Large intestine (tissue), 3 donors: ENCODE results near the gene WWOX. TPM values are rescaled to one million over a fixed set of nuclear protein-coding genes. Genes with fewer than 3 reads are reported as not detected.

Experiments used
- DNase-seq, 2 donors: peaks; one replicate each; pipeline versions ENCODE4 v3.0.0 to v3.0.0-alpha.2; 2013
- H3K27ac ChIP-seq: one replicate; pipeline ENCODE4 v1.5.1; 2013; ENCODE audit warnings: low read length
- H3K27me3 ChIP-seq: 2 replicates; pipeline ENCODE4 v1.6.1; 2013; ENCODE audit warnings: low read length; ENCODE audit not compliant: control insufficient read depth, insufficient read depth
- H3K36me3 ChIP-seq: 2 replicates; pipeline ENCODE4 v1.6.1; 2013; ENCODE audit warnings: low read length; ENCODE audit not compliant: control insufficient read depth, insufficient read depth
- H3K4me1 ChIP-seq: one replicate; pipeline ENCODE4 v1.6.1; 2013; ENCODE audit warnings: low read length; ENCODE audit not compliant: control insufficient read depth, insufficient read depth
- H3K4me3 ChIP-seq: one replicate; pipeline ENCODE4 v1.5.1; 2013; ENCODE audit warnings: low read length
- H3K9me3 ChIP-seq: one replicate; pipeline ENCODE4 v1.6.1; 2013; ENCODE audit warnings: mild to moderate bottlenecking, low read depth, low read length, moderate library complexity; ENCODE audit not compliant: control insufficient read depth
- WGBS: methylation state at CpG from one replicate; pipeline ENCODE4 v1.1.5; 2013; ENCODE audit warnings: low lambda C conversion rate; ENCODE audit not compliant: insufficient coverage; 5-methylcytosine and 5-hydroxymethylcytosine counted together
- polyA plus RNA-seq: library from polyadenylated mRNA; unstranded; fragments of 120-200 nt; gene quantifications from one replicate; pipeline ENCODE4 v1.2.1, GENCODE V29; 2013

The WWOX gene
- polyA plus RNA-seq, 1 donor, result 16.2 TPM

- Histone ChIP-seq H3K27me3 (no peaks in the 10 kb centered on the region), H3K27ac (no peak overlapping the region), H3K36me3 (no peaks in the 10 kb centered on the region), H3K4me3 (no peak overlapping the region), H3K9me3 (no peaks in the 10 kb centered on the region), H3K4me1 (no peaks in the 10 kb centered on the region)
- no peak for DNase-seq
- WGBS, result 100% methylated on average over 2 of the region's 9 CpGs
Observed at GRCh38 chr16:78882751-78883150, 783.3 kb downstream of the WWOX start.

GRCh38 chr16:78884204-78884603, 784.8 kb downstream of the WWOX start:
- Histone ChIP-seq H3K36me3 (no peaks in the 10 kb centered on the region), H3K27me3 (no peaks in the 10 kb centered on the region), H3K27ac (no peak overlapping the region), H3K4me3 (no peak overlapping the region), H3K9me3 (no peaks in the 10 kb centered on the region), H3K4me1 (no peaks in the 10 kb centered on the region)
- DNase-seq, result no peak

GRCh38 chr16:78889346-78889745, 789.9 kb downstream of the WWOX start:
- H3K36me3 ChIP-seq, result no peaks in the 10 kb centered on the region
- no peak for DNase-seq
- no peak overlapping the region for H3K27ac ChIP-seq
- H3K4me3 ChIP-seq, result no peak overlapping the region
- no peaks in the 10 kb centered on the region for H3K27me3 ChIP-seq
- no peaks in the 10 kb centered on the region for H3K9me3 ChIP-seq
- no peaks in the 10 kb centered on the region for H3K4me1 ChIP-seq
- 80% methylated on average over 1 of the region's 10 CpGs for WGBS

- Histone ChIP-seq H3K36me3 (no peaks in the 10 kb centered on the region), H3K9me3 (no peaks in the 10 kb centered on the region), H3K4me1 (no peaks in the 10 kb centered on the region), H3K4me3 (no peak overlapping the region), H3K27me3 (no peaks in the 10 kb centered on the region), H3K27ac (no peak overlapping the region)
- DNase-seq, result no peak
- WGBS, result no CpG with 5 or more reads among the region's 3 CpGs
Observed at GRCh38 chr16:78890373-78890895, 791.0 kb downstream of the WWOX start.

- no peaks in the 10 kb centered on the region for H3K27me3 ChIP-seq
- WGBS, result no CpG with 5 or more reads among the region's 5 CpGs
- H3K9me3 ChIP-seq, result no peaks in the 10 kb centered on the region
- no peak for DNase-seq
- H3K27ac ChIP-seq, result no peak overlapping the region
- no peaks in the 10 kb centered on the region for H3K36me3 ChIP-seq
- H3K4me1 ChIP-seq, result no peaks in the 10 kb centered on the region
- no peak overlapping the region for H3K4me3 ChIP-seq
Observed at GRCh38 chr16:78892951-78893733, 793.7 kb downstream of the WWOX start.

GRCh38 chr16:78894886-78895285, 795.4 kb downstream of the WWOX start:
- Histone ChIP-seq H3K4me1 (no peaks in the 10 kb centered on the region), H3K36me3 (no peaks in the 10 kb centered on the region), H3K27me3 (no peaks in the 10 kb centered on the region), H3K4me3 (no peak overlapping the region), H3K27ac (no peak overlapping the region), H3K9me3 (no peaks in the 10 kb centered on the region)
- WGBS, result 20% methylated on average over 2 of the region's 10 CpGs
- peak in 1 of 2 donors; percentile 50 for DNase-seq

- Histone ChIP-seq H3K27ac (no peak overlapping the region), H3K9me3 (no peaks in the 10 kb centered on the region), H3K27me3 (no peaks in the 10 kb centered on the region), H3K4me3 (no peak overlapping the region), H3K4me1 (no peaks in the 10 kb centered on the region), H3K36me3 (no peaks in the 10 kb centered on the region)
- 89% methylated on average over 4 of the region's 5 CpGs for WGBS
- DNase-seq, result no peak
Observed at GRCh38 chr16:78895681-78896080, 796.2 kb downstream of the WWOX start.

GRCh38 chr16:78896280-78896679, 796.8 kb downstream of the WWOX start:
- Histone ChIP-seq H3K27me3 (no peaks in the 10 kb centered on the region), H3K36me3 (no peaks in the 10 kb centered on the region), H3K9me3 (no peaks in the 10 kb centered on the region), H3K4me3 (no peak overlapping the region), H3K4me1 (no peaks in the 10 kb centered on the region), H3K27ac (no peak overlapping the region)
- no peak for DNase-seq
- 86% methylated on average over 1 of the region's 9 CpGs for WGBS

GRCh38 chr16:78897299-78897698, 797.8 kb downstream of the WWOX start:
- Histone ChIP-seq H3K27ac (no peak overlapping the region), H3K9me3 (no peaks in the 10 kb centered on the region), H3K4me1 (no peaks in the 10 kb centered on the region), H3K27me3 (no peaks in the 10 kb centered on the region), H3K36me3 (no peaks in the 10 kb centered on the region), H3K4me3 (no peak overlapping the region)
- no peak for DNase-seq
- 100% methylated on average over 4 of the region's 5 CpGs for WGBS

GRCh38 chr16:78900044-78900811, 800.8 kb downstream of the WWOX start:
- Histone ChIP-seq H3K9me3 (no peaks in the 10 kb centered on the region), H3K27ac (no peak overlapping the region), H3K4me1 (peaks cover 15% of the 10 kb centered on the region), H3K4me3 (no peak overlapping the region), H3K36me3 (no peaks in the 10 kb centered on the region), H3K27me3 (no peaks in the 10 kb centered on the region)
- WGBS, result 88% methylated on average over 2 of the region's 6 CpGs
- DNase-seq, result no peak
